Psoas muscle (tissue), 8 donors: Measurements from ENCODE around the gene CTDP1. TPM values are rescaled to one million over a fixed set of nuclear protein-coding genes. Genes with fewer than 3 reads are reported as not detected.

Experiments
- ATAC-seq, 4 donors: fragments of 200-7000 bp; cut with Tn5 transposase; one replicate each; pipeline ENCODE4 v1.9.1; 2020; ENCODE audit warnings: moderate library complexity in 3 of 4, mild to moderate bottlenecking in 2 of 4
- DNase-seq, 2 donors: peaks; one replicate each; pipeline ENCODE4 v3.0.0-alpha.2; 2020
- H3K27ac ChIP-seq: fragments of 200-600 bp; one replicate; pipeline ENCODE4 v1.8.0; 2022
- H3K27me3 ChIP-seq, 3 donors: fragments of 200-600 bp in 1 of 3; one replicate each; pipeline versions ENCODE4 v1.6.1 to v1.8.0; 2013 to 2022; ENCODE audit warnings: low read length in 2 of 3, mild to moderate bottlenecking in 2 of 3, moderate library complexity in 1 of 3; ENCODE audit not compliant: insufficient read depth in 3 of 3
- H3K36me3 ChIP-seq, 2 donors: fragments of 200-600 bp in 1 of 2; one replicate each; pipeline versions ENCODE4 v1.6.1 to v1.8.0; 2013 to 2022; ENCODE audit warnings: low read depth in 1 of 2, mild to moderate bottlenecking in 1 of 2, moderate library complexity in 1 of 2; ENCODE audit not compliant: insufficient read depth in 1 of 2
- H3K4me1 ChIP-seq: fragments of 200-600 bp; one replicate; pipeline ENCODE4 v1.8.0; 2022
- H3K4me3 ChIP-seq: fragments of 200-600 bp; one replicate; pipeline ENCODE4 v1.8.0; 2022; ENCODE audit warnings: mild to moderate bottlenecking
- H3K9me3 ChIP-seq: fragments of 200-600 bp; one replicate; pipeline ENCODE4 v1.8.0; 2022
- WGBS, 3 donors: extraction: QIAGEN DNeasy Blood & Tissue Kit; methylation state at CpG; one replicate each; pipeline versions ENCODE4 v1.1.6 to v1.1.7; 2013; 5-methylcytosine and 5-hydroxymethylcytosine counted together
- intact Hi-C, 2 donors: fragments of 100-400 bp; cut with DNase I; formaldehyde crosslinking; loops; one replicate each; pipeline versions ENCODE4 v1.11.0 to v1.14.2; 2022
- polyA plus RNA-seq, 3 donors: library from polyadenylated mRNA; stranded (reverse); fragments of 200-250 nt; gene quantifications; one replicate each; pipeline ENCODE4 v1.2.3, GENCODE V29; 2013
- total RNA-seq, 4 donors: library from RNA; stranded (reverse); fragmentation: NEBNext Ultra II Directional in 2 of 4; extraction: Animal tissue kit (Norgen Biotek cat#: 25700) in 2 of 4; gene quantifications; one replicate each; pipeline versions ENCODE4 v1.2.1 to v1.2.4, GENCODE V29; 2021 to 2023
- TF ChIP-seq, protein P1 (sequence below): fragments of 200-600 bp; IDR thresholded peaks from one replicate; pipeline ENCODE4 v1.8.0; 2022; ENCODE audit warnings: antibody characterized with exemption
- donor health status: healthy with polysubstance abuse.
- donor health status: DM: no; HTN: no; CAD: no; lungs with moderate emphysema.
- donor health status: Bipolar disorder and iron deficiency.
- donor health status: healthy.
- donor health status: DM: yes; HTN: yes; CAD: no.
- donor health status: DM: no; HTN: no; CAD: no.
- donor health status: DM: no; HTN: no; CAD: no.
- donor health status: DM: yes; HTN: yes; CAD: no.

Gene CTDP1
- total and polyA plus RNA-seq, 7 donors: 7.6 to 21.6 (median 12.4) TPM

DNA sequence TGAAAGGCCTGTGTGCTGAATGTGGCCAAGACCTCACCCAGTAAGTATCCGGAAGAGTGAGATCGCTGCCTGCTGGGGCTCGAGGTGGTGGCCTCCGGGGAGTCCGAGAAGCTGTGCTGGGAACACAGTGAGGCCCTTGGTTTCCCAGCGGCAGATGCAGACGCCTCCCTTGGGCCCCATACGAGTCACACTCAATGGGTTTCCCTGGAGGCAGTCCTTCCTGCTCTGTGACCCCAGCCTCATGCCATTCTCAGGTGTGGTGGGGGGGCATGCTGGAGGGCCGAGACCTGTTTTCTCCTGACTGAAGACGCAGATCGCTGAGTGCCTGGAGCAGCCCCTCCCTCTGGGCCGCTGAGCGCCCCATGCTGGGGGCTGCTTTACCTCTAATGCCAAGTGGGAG, 15.7 kb downstream of the CTDP1 start:
- no peak for DNase-seq
- H3K9me3 ChIP-seq: no peaks in the 10 kb centered on the region
- H3K4me1 ChIP-seq: no peaks in the 10 kb centered on the region
- H3K27me3 ChIP-seq: no peaks in the 10 kb centered on the region
- TF ChIP-seq, protein P1, sequence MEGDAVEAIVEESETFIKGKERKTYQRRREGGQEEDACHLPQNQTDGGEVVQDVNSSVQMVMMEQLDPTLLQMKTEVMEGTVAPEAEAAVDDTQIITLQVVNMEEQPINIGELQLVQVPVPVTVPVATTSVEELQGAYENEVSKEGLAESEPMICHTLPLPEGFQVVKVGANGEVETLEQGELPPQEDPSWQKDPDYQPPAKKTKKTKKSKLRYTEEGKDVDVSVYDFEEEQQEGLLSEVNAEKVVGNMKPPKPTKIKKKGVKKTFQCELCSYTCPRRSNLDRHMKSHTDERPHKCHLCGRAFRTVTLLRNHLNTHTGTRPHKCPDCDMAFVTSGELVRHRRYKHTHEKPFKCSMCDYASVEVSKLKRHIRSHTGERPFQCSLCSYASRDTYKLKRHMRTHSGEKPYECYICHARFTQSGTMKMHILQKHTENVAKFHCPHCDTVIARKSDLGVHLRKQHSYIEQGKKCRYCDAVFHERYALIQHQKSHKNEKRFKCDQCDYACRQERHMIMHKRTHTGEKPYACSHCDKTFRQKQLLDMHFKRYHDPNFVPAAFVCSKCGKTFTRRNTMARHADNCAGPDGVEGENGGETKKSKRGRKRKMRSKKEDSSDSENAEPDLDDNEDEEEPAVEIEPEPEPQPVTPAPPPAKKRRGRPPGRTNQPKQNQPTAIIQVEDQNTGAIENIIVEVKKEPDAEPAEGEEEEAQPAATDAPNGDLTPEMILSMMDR: no peak
- ATAC-seq: no peak
- 80 to 93% (median 91%) methylated on average over 13 of the region's 13 CpGs for WGBS, 3 donors
- H3K36me3 ChIP-seq: peaks cover 0 to 38% of the 10 kb centered on the region in 2 donors
- no peak overlapping the region for H3K27ac ChIP-seq
- intact Hi-C loops: no loop called here
- no peak overlapping the region for H3K4me3 ChIP-seq

DNA sequence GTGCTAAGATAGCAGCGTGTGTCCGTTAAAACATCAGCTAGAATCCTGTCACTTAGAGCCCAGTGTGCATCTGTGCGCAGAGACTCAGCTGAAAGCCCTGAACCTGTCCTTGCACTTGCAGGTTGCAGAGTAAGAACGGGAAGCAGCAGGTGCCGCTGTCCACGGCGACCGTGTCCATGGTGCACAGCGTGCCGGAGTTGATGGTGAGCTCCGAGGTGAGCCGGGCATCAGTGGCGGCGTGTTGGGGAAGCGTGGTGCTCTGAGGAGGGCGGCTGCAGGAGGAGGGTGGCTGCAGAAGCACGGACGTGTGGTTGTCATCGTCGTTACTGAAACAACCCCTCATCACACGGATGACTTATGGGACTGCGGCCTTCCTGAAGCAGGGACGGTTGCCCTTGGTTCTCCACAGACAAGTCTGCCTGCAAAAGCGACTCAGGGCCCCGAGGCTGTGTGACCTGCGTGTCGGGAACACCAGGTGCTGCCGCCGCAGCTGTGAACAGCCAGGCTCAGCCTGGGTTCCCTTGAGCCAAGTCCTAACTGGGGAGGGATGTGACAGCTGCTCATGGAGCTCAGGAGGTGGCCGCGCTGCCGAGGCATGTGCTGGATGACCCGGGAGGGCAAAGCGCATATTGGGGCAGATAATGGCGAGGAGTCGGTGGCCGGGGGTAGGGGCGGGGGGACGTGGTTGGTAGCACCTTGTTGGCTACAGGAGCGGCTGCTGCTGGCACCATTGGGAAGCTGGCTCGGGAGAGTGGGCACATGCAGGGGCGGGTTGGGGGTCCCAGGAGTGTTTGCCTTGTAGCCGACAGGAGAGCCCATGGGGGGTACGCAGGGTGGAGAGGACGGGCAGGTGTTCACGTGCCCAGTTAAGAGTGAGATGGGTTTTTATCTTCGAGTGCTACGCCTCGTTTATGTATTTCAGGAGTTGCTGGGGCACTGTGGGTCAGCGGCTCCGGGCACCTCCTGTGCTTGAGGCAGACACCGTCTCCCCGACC, 16.6 kb downstream of the CTDP1 start:
- WGBS, 3 donors: 89 to 91% (median 91%) methylated on average over 53 of the region's 53 CpGs
- intact Hi-C loops: no loop called here

DNA sequence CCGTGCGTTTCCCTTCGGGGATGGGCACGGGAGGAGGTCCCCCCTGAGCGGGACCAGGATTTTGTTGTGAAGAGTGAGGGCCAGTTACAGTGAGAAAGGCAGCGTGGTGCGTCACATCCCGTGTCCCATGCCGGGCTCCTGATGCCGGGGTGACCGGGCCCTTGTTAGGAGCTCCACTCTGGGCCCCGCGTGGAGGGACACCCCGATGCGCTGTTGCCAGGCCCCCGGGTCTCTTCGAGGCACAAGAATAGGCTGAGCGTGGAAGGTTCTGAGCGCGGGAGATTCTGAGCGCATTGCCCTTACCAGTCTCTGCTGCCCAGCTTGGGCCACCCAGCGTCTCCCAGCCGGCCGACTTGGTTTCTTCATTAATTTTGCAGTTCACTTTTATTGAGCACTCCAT, 17.6 kb downstream of the CTDP1 start:
- Histone ChIP-seq H3K27me3 (no peaks in the 10 kb centered on the region), H3K27ac (no peak overlapping the region), H3K36me3 (peaks cover 0 to 45% of the 10 kb centered on the region in 2 donors), H3K4me1 (no peaks in the 10 kb centered on the region), H3K4me3 (no peak overlapping the region), H3K9me3 (no peaks in the 10 kb centered on the region)
- DNase-seq (no peak), ATAC-seq (no peak)
- TF ChIP-seq, protein P1: no peak
- intact Hi-C loops: no loop called here
- WGBS, 3 donors: 92 to 96% (median 95%) methylated on average over 24 of the region's 24 CpGs

More for the DNA sequence above, 16.6 kb downstream of the CTDP1 start:
- DNase-seq (no peak), ATAC-seq (no peak)
- TF ChIP-seq, protein P1: no peak
- H3K36me3 ChIP-seq: peaks cover 0 to 45% of the 10 kb centered on the region in 2 donors
- no peaks in the 10 kb centered on the region for H3K4me1 ChIP-seq
- H3K27me3 ChIP-seq: no peaks in the 10 kb centered on the region
- no peak overlapping the region for H3K4me3 ChIP-seq
- H3K27ac ChIP-seq: no peak overlapping the region
- no peaks in the 10 kb centered on the region for H3K9me3 ChIP-seq

DNA sequence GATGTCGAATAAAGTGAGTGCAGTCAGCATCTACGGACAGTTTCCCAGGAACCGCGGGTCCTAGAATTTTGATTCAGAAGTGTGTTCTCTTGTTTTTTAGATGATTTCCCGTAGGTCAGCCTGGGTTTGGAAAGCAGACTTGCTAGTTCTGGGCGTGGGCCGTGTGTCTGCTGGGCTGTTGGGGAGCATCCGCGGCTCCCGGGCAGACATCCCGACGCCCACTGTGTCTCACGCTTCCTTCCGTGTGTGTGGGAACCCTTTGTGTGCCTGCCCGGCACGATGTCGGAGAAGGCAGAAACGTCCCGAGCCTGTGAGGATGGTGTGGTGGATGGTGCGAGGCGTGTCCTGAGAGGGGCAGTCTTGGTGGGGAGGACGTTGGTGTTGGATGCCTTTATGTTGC, 18.4 kb downstream of the CTDP1 start:
- TF ChIP-seq, protein P1: no peak
- WGBS, 3 donors: 91 to 95% (median 94%) methylated on average over 22 of the region's 22 CpGs
- no peaks in the 10 kb centered on the region for H3K27me3 ChIP-seq
- no peaks in the 10 kb centered on the region for H3K4me1 ChIP-seq
- peaks cover 0 to 45% of the 10 kb centered on the region in 2 donors for H3K36me3 ChIP-seq
- no peaks in the 10 kb centered on the region for H3K9me3 ChIP-seq
- DNase-seq (no peak), ATAC-seq (no peak)
- peak overlapping the region; percentile 66 for H3K27ac ChIP-seq
- intact Hi-C loops: no loop called here
- no peak overlapping the region for H3K4me3 ChIP-seq
